ENCODE results near the gene KL.
A peak's percentile ranks its signal among the peaks of the same experiment; 100 is the strongest.

The KL gene

DNA sequence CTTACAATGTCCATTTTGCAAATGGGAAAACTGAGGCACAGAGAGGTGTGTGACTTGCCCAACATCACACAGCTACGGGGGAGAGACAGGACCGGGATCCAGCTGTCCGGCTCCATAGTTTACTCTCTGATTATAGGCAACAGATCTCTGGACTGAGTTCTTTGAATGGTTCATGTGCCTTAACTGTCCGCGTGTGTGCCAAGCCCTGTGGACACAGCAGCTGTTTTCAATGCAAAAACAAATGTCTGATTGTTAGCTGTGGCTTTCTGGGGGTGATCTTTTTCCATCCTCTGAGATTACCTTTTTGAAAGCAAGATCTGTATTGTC lies 94.1 kb downstream of the KL start:
- no peak for DNase-seq

DNA sequence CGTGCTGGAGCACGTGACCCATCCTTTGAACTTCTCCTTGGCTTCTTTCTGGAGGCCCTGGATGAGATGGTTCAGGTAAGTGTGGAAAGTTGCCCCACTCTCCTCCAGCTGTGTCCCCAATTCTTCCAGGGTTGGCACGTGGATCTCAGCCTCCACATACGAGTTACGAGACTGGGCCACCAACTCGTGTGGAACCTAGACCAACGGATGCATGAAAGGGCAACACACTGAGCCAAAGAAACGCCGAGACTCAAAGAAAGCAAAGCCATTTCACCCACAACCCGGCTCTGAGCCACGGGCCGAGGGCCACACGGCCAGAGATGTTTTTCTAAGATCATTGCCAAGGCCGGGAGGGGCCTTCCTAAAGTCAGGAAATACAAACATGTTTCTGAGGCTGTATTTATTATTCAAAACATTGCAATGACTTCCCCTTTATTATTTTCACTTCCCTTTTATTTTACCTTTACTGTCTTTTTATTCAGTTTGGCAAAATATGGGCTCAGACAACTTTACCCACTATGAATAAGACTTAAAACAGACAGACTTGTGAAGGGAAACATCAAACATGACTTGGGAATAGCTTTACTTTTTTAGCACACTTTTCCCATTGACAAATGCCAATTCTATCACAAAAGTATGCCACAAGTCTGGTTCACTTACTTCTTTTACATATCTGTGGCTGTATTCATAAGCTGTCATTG lies 94.6 kb downstream of the KL start:
- peak in 1 of 56 donors; percentile 21 for DNase-seq

- no peak for DNase-seq
Measured at GRCh38 chr13:33111414-33112110, 95.3 kb downstream of the KL start.

GRCh38 chr13:33112766-33113165 lies 96.5 kb downstream of the KL start:
- no peak for DNase-seq

- DNase-seq, result no peak
Measured at GRCh38 chr13:33114146-33114545, 97.9 kb downstream of the KL start.

DNA sequence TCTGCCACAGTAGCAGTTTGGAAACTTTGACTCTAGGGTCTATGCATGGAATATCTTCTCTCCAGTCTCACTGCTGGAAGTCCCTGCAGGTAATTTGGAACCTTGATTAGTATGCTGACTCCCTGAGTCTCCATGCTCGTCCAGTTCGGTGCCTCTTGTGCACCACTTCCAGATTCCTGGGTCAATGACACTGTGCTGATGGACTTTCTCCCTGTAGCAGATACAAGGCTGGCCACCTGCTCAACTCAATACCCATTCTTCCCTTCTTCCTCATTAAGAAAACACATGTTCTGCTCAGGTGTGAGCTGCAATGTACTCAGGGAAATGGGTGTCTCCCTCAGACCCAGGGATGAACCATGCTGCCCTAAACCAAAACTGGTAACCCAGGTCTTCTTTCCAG lies 99.1 kb downstream of the KL start:
- DNase-seq, result no peak
